A673 (cell line): Measurements from ENCODE around the gene MYO18B.

Experiments
- EZH2 ChIP-seq: fragments of 200-600 bp; sonication (generic); IDR thresholded peaks from 2 replicates; pipeline ENCODE4 v1.6.1; 2017; ENCODE audit warnings: borderline replicate concordance, low read depth, mild to moderate bottlenecking, mixed read lengths, antibody characterized with exemption, low read length; ENCODE audit not compliant: poor library complexity, severe bottlenecking
- TF ChIP-seq, protein P1 (sequence below): fragments of 300-800, 200-600 bp; sonication (generic); conservative IDR thresholded peaks from 2 replicates; pipeline ENCODE4 v1.5.1; 2017; ENCODE audit warnings: low read depth, mild to moderate bottlenecking, antibody characterized with exemption, low read length, moderate library complexity, mixed read lengths

DNA sequence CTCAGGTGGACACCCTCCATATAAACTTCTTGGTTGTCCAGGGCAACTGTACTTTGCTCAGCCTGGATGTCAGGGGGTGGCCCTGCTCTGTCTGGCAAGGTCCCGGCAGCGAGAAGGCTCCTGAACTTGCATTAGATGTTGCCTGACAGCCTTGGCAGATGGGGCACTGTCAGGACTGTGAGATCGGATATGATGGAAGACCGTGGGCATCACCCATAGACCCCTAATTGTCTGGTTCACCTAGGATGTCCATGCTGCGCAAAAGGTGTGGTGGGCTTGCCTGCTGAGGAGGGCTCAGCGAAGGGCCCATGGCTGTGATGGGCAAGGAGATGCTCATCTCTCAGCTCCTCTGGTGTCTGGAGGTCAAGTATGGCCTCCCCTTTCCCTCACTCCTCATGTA, 62.7 kb downstream of the MYO18B start:
- TF ChIP-seq, protein P1, sequence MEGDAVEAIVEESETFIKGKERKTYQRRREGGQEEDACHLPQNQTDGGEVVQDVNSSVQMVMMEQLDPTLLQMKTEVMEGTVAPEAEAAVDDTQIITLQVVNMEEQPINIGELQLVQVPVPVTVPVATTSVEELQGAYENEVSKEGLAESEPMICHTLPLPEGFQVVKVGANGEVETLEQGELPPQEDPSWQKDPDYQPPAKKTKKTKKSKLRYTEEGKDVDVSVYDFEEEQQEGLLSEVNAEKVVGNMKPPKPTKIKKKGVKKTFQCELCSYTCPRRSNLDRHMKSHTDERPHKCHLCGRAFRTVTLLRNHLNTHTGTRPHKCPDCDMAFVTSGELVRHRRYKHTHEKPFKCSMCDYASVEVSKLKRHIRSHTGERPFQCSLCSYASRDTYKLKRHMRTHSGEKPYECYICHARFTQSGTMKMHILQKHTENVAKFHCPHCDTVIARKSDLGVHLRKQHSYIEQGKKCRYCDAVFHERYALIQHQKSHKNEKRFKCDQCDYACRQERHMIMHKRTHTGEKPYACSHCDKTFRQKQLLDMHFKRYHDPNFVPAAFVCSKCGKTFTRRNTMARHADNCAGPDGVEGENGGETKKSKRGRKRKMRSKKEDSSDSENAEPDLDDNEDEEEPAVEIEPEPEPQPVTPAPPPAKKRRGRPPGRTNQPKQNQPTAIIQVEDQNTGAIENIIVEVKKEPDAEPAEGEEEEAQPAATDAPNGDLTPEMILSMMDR: no peak
- TF ChIP-seq EZH2: no peak
